H9 (cell line): Measurements from ENCODE around the gene SCIMP. TPM values are rescaled to one million over a fixed set of nuclear protein-coding genes. Genes with fewer than 3 reads are reported as not detected.

Experiments
- DNase-seq: peaks from one replicate; pipeline ENCODE4 v3.0.0-alpha.2; 2017
- H2AFZ ChIP-seq: one replicate; pipeline ENCODE4 v1.6.1; 2013; ENCODE audit warnings: mild to moderate bottlenecking, low read length, control low read depth, moderate library complexity
- H2AK5ac ChIP-seq: 2 replicates; pipeline ENCODE4 v1.6.1; 2013; ENCODE audit warnings: low read length, control low read depth, mixed read lengths; ENCODE audit not compliant: insufficient read length
- H2BK120ac ChIP-seq: one replicate; pipeline ENCODE4 v1.6.1; 2013; ENCODE audit warnings: low read depth, mild to moderate bottlenecking, low read length, control low read depth, inconsistent platforms; ENCODE audit not compliant: poor library complexity, severe bottlenecking
- H2BK12ac ChIP-seq: 2 replicates; pipeline ENCODE4 v1.6.1; 2013; ENCODE audit warnings: low read length, control low read depth, mixed read lengths, low read depth; ENCODE audit not compliant: insufficient read length
- H2BK15ac ChIP-seq: 2 replicates; pipeline ENCODE4 v1.6.1; 2013; ENCODE audit warnings: low read depth, low read length, control low read depth
- H2BK20ac ChIP-seq: one replicate; pipeline ENCODE4 v1.6.1; 2013; ENCODE audit warnings: low read depth, mild to moderate bottlenecking, low read length, control low read depth, inconsistent platforms; ENCODE audit not compliant: poor library complexity, severe bottlenecking
- H2BK5ac ChIP-seq: 2 replicates; pipeline ENCODE4 v1.6.1; 2013; ENCODE audit warnings: low read length, control low read depth, mixed read lengths; ENCODE audit not compliant: insufficient read length
- H3K14ac ChIP-seq: 2 replicates; pipeline ENCODE4 v1.6.1; 2013; ENCODE audit warnings: low read length, control low read depth; ENCODE audit not compliant: insufficient read depth
- H3K18ac ChIP-seq: 2 replicates; pipeline ENCODE4 v1.6.1; 2013; ENCODE audit warnings: low read depth, mild to moderate bottlenecking, mixed read lengths, low read length, control low read depth; ENCODE audit not compliant: insufficient read length
- H3K23ac ChIP-seq: 2 replicates; pipeline ENCODE4 v1.6.1; 2013; ENCODE audit warnings: low read length, control low read depth, mixed read lengths, low read depth; ENCODE audit not compliant: insufficient read length
- H3K23me2 ChIP-seq: 2 replicates; pipeline ENCODE4 v1.6.1; 2013; ENCODE audit warnings: low read depth, mild to moderate bottlenecking, mixed read lengths, low read length, control low read depth; ENCODE audit not compliant: insufficient read length, poor library complexity, severe bottlenecking
- H3K27ac ChIP-seq: 2 replicates; pipeline ENCODE4 v1.5.1; 2013; ENCODE audit warnings: low read length, control low read depth, mixed read lengths, low read depth; ENCODE audit not compliant: insufficient read length
- H3K27me3 ChIP-seq: 2 replicates; pipeline ENCODE4 v1.6.1; 2013; ENCODE audit warnings: low read length, control low read depth, inconsistent platforms; ENCODE audit not compliant: insufficient read depth
- H3K4ac ChIP-seq: 2 replicates; pipeline ENCODE4 v1.6.1; 2013; ENCODE audit warnings: low read depth, mild to moderate bottlenecking, control low read depth, inconsistent platforms, low read length, moderate library complexity
- H3K4me1 ChIP-seq: 2 replicates; pipeline ENCODE4 v1.6.1; 2013; ENCODE audit warnings: low read length, control low read depth, inconsistent platforms; ENCODE audit not compliant: insufficient read depth
- H3K4me2 ChIP-seq: 2 replicates; pipeline ENCODE4 v1.6.1; 2013; ENCODE audit warnings: low read length, control low read depth, mixed read lengths; ENCODE audit not compliant: insufficient read length, insufficient read depth
- H3K56ac ChIP-seq: 2 replicates; pipeline ENCODE4 v1.6.1; 2013; ENCODE audit warnings: low read depth, mild to moderate bottlenecking, mixed read lengths, low read length, control low read depth; ENCODE audit not compliant: insufficient read length
- H3K79me1 ChIP-seq: 2 replicates; pipeline ENCODE4 v1.6.1; 2013; ENCODE audit warnings: low read depth, mild to moderate bottlenecking, moderate library complexity, low read length, control low read depth, inconsistent platforms; ENCODE audit not compliant: insufficient read depth, poor library complexity, severe bottlenecking
- H3K79me2 ChIP-seq: 2 replicates; pipeline ENCODE4 v1.6.1; 2013; ENCODE audit warnings: low read length, control low read depth, inconsistent platforms; ENCODE audit not compliant: insufficient read depth
- H3K9ac ChIP-seq: 2 replicates; pipeline ENCODE4 v1.6.1; 2013; ENCODE audit warnings: low read length, control low read depth, mixed read lengths; ENCODE audit not compliant: insufficient read length; ENCODE audit errors: extremely low read depth
- H3K9me3 ChIP-seq: one replicate; pipeline ENCODE4 v1.6.1; 2013; ENCODE audit warnings: low read depth, low read length, inconsistent platforms; ENCODE audit not compliant: control insufficient read depth
- H3T11ph ChIP-seq: one replicate; pipeline ENCODE4 v1.6.1; 2013; ENCODE audit warnings: mild to moderate bottlenecking, low read length, control low read depth, inconsistent platforms
- H4K20me1 ChIP-seq: one replicate; pipeline ENCODE4 v1.6.1; 2013; ENCODE audit not compliant: control insufficient read depth, insufficient read length, insufficient read depth
- H4K5ac ChIP-seq: 2 replicates; pipeline ENCODE4 v1.6.1; 2013; ENCODE audit warnings: low read depth, mild to moderate bottlenecking, mixed read lengths, low read length, control low read depth; ENCODE audit not compliant: insufficient read length
- H4K8ac ChIP-seq: replicated peaks from 2 replicates; pipeline ENCODE4 v1.6.1; 2013; ENCODE audit warnings: low read length, control low read depth, mixed read lengths, low read depth; ENCODE audit not compliant: insufficient read length
- H4K91ac ChIP-seq: 2 replicates; pipeline ENCODE4 v1.6.1; 2013; ENCODE audit warnings: low read depth, mild to moderate bottlenecking, moderate library complexity, mixed read lengths, low read length, control low read depth; ENCODE audit not compliant: insufficient read length
- H3K27ac Mint-ChIP-seq, 3 experiments: 2 replicates in 2 of 3; 3 replicates in 1 of 3; pipeline ENCODE4 v1.8.0; 2020 to 2021; ENCODE audit warnings: mixed read lengths in 3 of 3, mild to moderate bottlenecking in 1 of 3, moderate library complexity in 1 of 3
- H3K27me3 Mint-ChIP-seq: 2 replicates; pipeline ENCODE4 v1.8.0; 2021; ENCODE audit warnings: low read depth, mild to moderate bottlenecking, moderate library complexity, mixed read lengths
- H3K36me3 Mint-ChIP-seq, 3 experiments: 2 replicates in 2 of 3; 3 replicates in 1 of 3; pipeline ENCODE4 v1.8.0; 2020 to 2021; ENCODE audit warnings: low read depth in 3 of 3, mixed read lengths in 3 of 3; ENCODE audit not compliant: insufficient read depth in 1 of 3
- H3K4me1 Mint-ChIP-seq, 2 experiments: 2 replicates each; pipeline ENCODE4 v1.8.0; 2020; ENCODE audit warnings: mixed read lengths in 2 of 2
- H3K4me3 Mint-ChIP-seq, 2 experiments: 2 replicates in 1 of 2; 3 replicates in 1 of 2; pipeline ENCODE4 v1.8.0; 2020 to 2021; ENCODE audit warnings: mild to moderate bottlenecking in 2 of 2, mixed read lengths in 2 of 2, moderate library complexity in 1 of 2
- H3K9me3 Mint-ChIP-seq, 2 experiments: 2 replicates in 1 of 2; 3 replicates in 1 of 2; pipeline ENCODE4 v1.8.0; 2020; ENCODE audit warnings: mild to moderate bottlenecking in 2 of 2, mixed read lengths in 2 of 2, moderate library complexity in 1 of 2
- WGBS: extraction: QIAGEN DNeasy Blood & Tissue Kit; methylation state at CpG from one replicate; pipeline ENCODE4 v1.1.7; 2013; ENCODE audit warnings: missing lambda C conversion rate, low lambda C conversion rate, mixed read lengths; ENCODE audit not compliant: insufficient read length; ENCODE audit errors: extremely low coverage; 5-methylcytosine and 5-hydroxymethylcytosine counted together
- total RNA-seq: library from RNA; stranded (reverse); gene quantifications from 2 replicates; pipeline ENCODE4 v1.2.1, GENCODE V29; 2021
- TF ChIP-seq, protein P1 (sequence below): fragments of 200-600 bp; sonication (generic); conservative IDR thresholded peaks from 3 replicates; pipeline ENCODE4 v1.8.0; 2021; ENCODE audit warnings: antibody characterized with exemption, mild to moderate bottlenecking

Gene SCIMP
- total RNA-seq, 1 experiment from 2014 or later = not detected

- Histone ChIP-seq H2AK5ac (no peak overlapping the region), H2BK5ac (no peak overlapping the region), H3K4me1 (no peaks in the 10 kb centered on the region), H3K23me2 (no peaks in the 10 kb centered on the region), H3K27me3 (no peaks in the 10 kb centered on the region), H4K5ac (no peak overlapping the region), H3K9ac (no peak overlapping the region), H2AFZ (no peak overlapping the region), H3K56ac (no peak overlapping the region), H2BK15ac (no peak overlapping the region), H3K79me1 (no peaks in the 10 kb centered on the region), H3K18ac (no peak overlapping the region), H3K4ac (no peak overlapping the region), H2BK20ac (no peak overlapping the region), H3K27ac (no peak overlapping the region), H2BK12ac (no peak overlapping the region), H3K14ac (no peak overlapping the region; the same call in 1 of the 2 replicates), H3K23ac (no peak overlapping the region), H3K9me3 (no peaks in the 10 kb centered on the region), H4K20me1 (no peaks in the 10 kb centered on the region), H3K4me2 (no peak overlapping the region), H3T11ph (no peak overlapping the region), H4K8ac (no peak overlapping the region), H2BK120ac (no peak overlapping the region), H3K79me2 (no peaks in the 10 kb centered on the region), H4K91ac (no peak overlapping the region)
- 0 out of 2 replicates have a peak, but pooled peaks cover 2% of the 10 kb centered on the region for H3K27me3 Mint-ChIP-seq
- H3K27ac Mint-ChIP-seq = no peak overlapping the region
- no peaks in the 10 kb centered on the region for H3K9me3 Mint-ChIP-seq
- WGBS = no CpG with 5 or more reads among the region's 7 CpGs
- H3K4me1 Mint-ChIP-seq = no peaks in the 10 kb centered on the region
- TF ChIP-seq, protein P1, sequence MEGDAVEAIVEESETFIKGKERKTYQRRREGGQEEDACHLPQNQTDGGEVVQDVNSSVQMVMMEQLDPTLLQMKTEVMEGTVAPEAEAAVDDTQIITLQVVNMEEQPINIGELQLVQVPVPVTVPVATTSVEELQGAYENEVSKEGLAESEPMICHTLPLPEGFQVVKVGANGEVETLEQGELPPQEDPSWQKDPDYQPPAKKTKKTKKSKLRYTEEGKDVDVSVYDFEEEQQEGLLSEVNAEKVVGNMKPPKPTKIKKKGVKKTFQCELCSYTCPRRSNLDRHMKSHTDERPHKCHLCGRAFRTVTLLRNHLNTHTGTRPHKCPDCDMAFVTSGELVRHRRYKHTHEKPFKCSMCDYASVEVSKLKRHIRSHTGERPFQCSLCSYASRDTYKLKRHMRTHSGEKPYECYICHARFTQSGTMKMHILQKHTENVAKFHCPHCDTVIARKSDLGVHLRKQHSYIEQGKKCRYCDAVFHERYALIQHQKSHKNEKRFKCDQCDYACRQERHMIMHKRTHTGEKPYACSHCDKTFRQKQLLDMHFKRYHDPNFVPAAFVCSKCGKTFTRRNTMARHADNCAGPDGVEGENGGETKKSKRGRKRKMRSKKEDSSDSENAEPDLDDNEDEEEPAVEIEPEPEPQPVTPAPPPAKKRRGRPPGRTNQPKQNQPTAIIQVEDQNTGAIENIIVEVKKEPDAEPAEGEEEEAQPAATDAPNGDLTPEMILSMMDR = no peak
- no peaks in the 10 kb centered on the region for H3K36me3 Mint-ChIP-seq
- no peak for DNase-seq
- no peak overlapping the region for H3K4me3 Mint-ChIP-seq
Observed at GRCh38 chr17:5198472-5198871, 36.2 kb downstream of the SCIMP start.
